GM12872 (cell line): ENCODE measurements around the gene DNASE2.
A peak's percentile ranks its signal among the peaks of the same experiment; 100 is the strongest.

Source experiments
- CTCF ChIP-seq: IDR thresholded peaks from 3 replicates; pipeline ENCODE4 v1.5.1; 2011; ENCODE audit warnings: low read depth, mild to moderate bottlenecking, low read length, moderate library complexity; ENCODE audit not compliant: insufficient read depth

The DNASE2 gene

GRCh38 chr19:12884926-12885748 is 3.9 kb upstream of the DNASE2 start:
- peak; percentile 69 for TF ChIP-seq CTCF

GRCh38 chr19:12884627-12884925 is 3.3 kb upstream of the DNASE2 start:
- no peak for TF ChIP-seq CTCF

DNA sequence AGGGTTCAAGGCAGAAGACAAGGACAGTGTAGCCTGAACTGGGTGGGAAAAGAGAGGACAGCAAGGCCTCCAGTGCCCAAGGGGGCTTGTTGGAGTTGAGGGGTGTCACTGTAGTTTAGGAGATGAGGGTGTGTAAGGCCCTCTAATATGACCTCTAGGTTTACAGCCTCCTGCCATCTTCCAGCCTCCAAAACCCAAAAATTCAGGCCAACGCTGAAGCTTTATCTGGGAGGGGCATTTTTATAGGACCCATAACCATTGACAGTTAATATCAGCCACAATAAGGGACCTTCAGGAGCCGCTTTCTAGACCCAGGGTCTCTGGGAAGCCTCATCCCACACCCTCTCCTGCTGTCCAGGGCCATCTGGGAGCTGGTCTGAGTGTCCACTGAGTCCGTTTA is 3.0 kb upstream of the DNASE2 start:
- no peak for TF ChIP-seq CTCF

DNA sequence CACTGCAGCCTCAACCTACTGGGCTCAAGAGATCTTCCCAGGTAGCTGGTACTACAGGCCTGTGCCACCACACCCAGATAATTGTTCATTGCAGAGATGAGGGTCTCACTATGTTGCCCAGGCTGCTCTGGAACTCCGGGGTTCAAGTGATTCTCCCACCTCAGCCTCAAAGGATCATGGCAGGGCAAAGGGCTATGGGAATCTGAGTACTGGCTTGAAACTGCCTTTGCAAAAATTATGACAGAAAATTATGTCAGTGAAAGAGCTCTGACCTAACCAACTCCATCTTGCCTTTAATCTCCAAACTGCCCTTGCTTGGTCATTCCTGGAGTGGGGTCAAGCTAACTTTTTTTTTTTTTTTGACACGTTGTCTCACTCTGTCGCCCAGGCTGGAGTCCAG is 1.3 kb upstream of the DNASE2 start:
- TF ChIP-seq CTCF = no peak

DNA sequence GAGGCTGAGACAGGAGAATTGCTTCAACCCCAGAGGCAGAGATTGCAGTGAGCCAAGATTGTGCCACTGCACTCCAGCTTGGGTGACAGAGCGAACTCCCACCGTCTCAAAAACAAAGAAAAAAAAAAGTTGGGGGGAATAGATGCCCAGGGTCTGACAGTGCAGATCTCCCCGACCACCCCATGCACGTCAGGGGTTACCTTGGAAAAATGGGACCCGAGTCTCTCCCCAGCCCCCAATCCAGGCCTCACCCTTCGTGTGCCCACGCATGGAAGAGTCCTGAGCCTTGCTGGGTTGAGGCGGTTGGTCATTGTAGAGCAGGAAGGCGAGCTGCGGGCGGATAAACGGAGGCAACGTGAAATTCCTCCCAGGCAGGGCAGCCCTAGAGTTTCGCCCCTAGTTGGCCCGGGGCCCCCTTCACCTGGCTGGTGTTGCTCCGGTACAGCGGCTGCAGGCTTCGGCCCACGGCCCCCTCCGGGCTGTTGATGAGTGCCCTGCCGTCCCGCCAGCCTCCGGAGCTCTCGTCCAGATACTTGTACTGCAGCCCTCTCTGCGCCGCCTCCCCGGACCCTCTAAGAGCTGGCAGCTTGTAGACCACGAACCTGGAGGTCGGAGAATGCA is 588 bp downstream of the DNASE2 start:
- no peak for TF ChIP-seq CTCF

DNA sequence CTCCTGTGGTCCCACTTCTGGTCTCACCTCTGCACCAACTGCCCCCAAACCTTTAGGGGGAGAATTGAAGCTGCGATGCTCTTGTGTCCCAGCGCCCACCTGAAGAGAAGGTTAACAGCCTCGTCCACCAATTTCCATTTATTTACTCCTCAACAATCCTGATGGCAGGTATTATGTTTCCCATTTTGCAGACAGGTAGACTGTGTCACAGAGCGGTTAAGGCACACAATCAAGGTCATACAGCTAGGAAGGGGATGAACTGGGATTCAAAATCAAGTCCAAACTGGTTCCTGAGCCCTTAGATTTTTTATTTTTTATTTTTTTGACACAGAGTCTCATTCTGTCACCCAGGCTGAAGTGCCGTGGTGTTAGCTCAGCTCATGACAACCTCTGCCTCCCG is 6.2 kb downstream of the DNASE2 start:
- TF ChIP-seq CTCF = no peak

DNA sequence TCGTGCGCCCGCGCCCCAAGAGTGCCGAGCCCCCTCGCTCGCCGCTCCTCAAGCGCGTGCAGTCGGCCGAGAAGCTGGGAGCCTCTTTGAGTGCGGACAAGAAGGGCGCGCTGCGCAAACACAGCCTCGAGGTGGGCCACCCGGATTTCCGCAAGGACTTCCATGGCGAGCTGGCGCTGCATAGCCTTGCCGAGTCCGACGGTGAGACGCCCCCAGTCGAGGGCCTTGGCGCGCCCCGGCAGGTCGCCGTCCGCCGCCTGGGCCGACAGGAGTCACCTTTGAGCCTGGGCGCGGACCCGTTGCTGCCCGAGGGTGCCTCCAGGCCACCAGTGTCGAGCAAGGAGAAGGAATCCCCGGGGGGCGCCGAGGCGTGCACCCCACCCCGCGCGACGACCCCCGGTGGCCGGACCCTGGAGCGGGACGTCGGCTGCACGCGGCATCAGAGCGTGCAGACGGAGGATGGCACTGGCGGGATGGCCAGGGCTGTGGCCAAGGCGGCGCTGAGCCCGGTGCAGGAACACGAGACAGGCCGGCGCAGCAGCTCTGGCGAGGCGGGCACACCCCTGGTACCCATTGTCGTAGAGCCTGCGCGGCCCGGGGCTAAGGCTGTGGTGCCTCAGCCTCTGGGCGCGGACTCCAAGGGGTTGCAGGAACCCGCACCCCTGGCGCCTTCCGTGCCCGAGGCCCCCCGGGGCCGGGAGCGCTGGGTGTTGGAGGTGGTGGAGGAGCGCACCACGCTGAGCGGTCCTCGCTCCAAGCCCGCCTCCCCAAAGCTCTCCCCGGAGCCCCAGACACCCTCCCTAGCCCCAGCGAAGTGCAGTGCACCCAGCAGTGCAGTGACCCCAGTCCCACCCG is 7.1 kb downstream of the DNASE2 start:
- no peak for TF ChIP-seq CTCF
